Transverse colon (tissue), 4 donors: ENCODE results near the gene RGS6. TPM values are rescaled to one million over a fixed set of nuclear protein-coding genes. Genes with fewer than 3 reads are reported as not detected.

Experiments used
- DNase-seq: peaks from one replicate; pipeline ENCODE4 v3.0.0-alpha.2; 2019
- H3K27ac ChIP-seq, 4 donors: fragments of 200-600 bp; sonication (generic); 2 replicates each; pipeline ENCODE4 v1.5.1; 2016 to 2018; ENCODE audit warnings: inconsistent platforms in 4 of 4
- H3K27me3 ChIP-seq: fragments of 200-600 bp; sonication (generic); 2 replicates; pipeline ENCODE4 v1.5.1; 2017; ENCODE audit warnings: inconsistent platforms
- H3K36me3 ChIP-seq, 4 donors: fragments of 200-600 bp; sonication (generic); 2 replicates each; pipeline ENCODE4 v1.5.1; 2017 to 2019; ENCODE audit warnings: inconsistent platforms in 4 of 4
- H3K4me1 ChIP-seq, 4 donors: fragments of 200-600 bp; sonication (generic); 2 replicates each; pipeline ENCODE4 v1.5.1; 2017 to 2020; ENCODE audit warnings: inconsistent platforms in 4 of 4
- H3K4me3 ChIP-seq, 4 donors: fragments of 200-600 bp; sonication (generic); 1 replicate in 1 of 4; 2 replicates in 3 of 4; pipeline versions ENCODE4 v1.5.1 to v1.6.1; 2017 to 2019; ENCODE audit warnings: inconsistent platforms in 4 of 4
- H3K9me3 ChIP-seq, 2 donors: fragments of 200-600 bp; sonication (generic); 2 replicates each; pipeline ENCODE4 v1.5.1; 2017 to 2019; ENCODE audit warnings: inconsistent platforms in 2 of 2
- EP300 ChIP-seq: sonication (generic); formaldehyde crosslinking; IDR thresholded peaks from one replicate; pipeline ENCODE4 v1.6.1; 2017; ENCODE audit warnings: antibody characterized with exemption, low read depth
- POLR2A ChIP-seq: fragments of 450-650 bp; IDR thresholded peaks from one replicate; pipeline ENCODE4 v1.6.1; 2016; ENCODE audit warnings: antibody characterized with exemption, mild to moderate bottlenecking, moderate library complexity
- POLR2AphosphoS5 ChIP-seq, 3 donors: sonication (generic); formaldehyde crosslinking; IDR thresholded peaks; one replicate each; pipeline ENCODE4 v1.6.1; 2016; ENCODE audit warnings: antibody characterized with exemption in 3 of 3
- WGBS, 2 donors: methylation state at CpG; one replicate each; pipeline ENCODE4 v1.1.5; 2018; ENCODE audit warnings: low coverage in 1 of 2; 5-methylcytosine and 5-hydroxymethylcytosine counted together
- in situ Hi-C, 4 donors: fragments of 200-750 bp; cut with MboI; loops; one replicate each; pipeline versions ENCODE4 v1.15.0 to v1.15.1; 2017; ENCODE audit warnings: low sequenced_read_pairs in 3 of 4, low pct_ligation_motif_present in 1 of 4, low pct_unique_long_range_greater_than_20kb in 1 of 4
- intact Hi-C: fragments of 100-400 bp; cut with DNase I; formaldehyde crosslinking; loops from one replicate; pipeline ENCODE4 v1.15.1; 2023; ENCODE audit warnings: low total_unique reads
- total RNA-seq, 4 donors: library from RNA; depleted of rRNA; stranded (reverse); fragments of >200 nt; gene quantifications; one replicate each; pipeline ENCODE4 v1.1.0, GENCODE V29; 2016
- TF ChIP-seq, protein P1 (sequence below), 5 experiments: fragments of 200-600 bp in 3 of 5; fragments of 450-650 bp in 2 of 5; sonication (generic) in 3 of 5; IDR thresholded peaks; 1 replicate in 2 of 5; 2 replicates in 3 of 5; pipeline ENCODE4 v1.5.1; 2016 to 2017; ENCODE audit warnings: antibody characterized with exemption in 5 of 5, inconsistent platforms in 3 of 5, mild to moderate bottlenecking in 2 of 5, moderate library complexity in 1 of 5

RGS6 gene
- total RNA-seq, 4 donors from 2014 or later = 0.41 to 0.48 TPM; not detected in 2

DNA sequence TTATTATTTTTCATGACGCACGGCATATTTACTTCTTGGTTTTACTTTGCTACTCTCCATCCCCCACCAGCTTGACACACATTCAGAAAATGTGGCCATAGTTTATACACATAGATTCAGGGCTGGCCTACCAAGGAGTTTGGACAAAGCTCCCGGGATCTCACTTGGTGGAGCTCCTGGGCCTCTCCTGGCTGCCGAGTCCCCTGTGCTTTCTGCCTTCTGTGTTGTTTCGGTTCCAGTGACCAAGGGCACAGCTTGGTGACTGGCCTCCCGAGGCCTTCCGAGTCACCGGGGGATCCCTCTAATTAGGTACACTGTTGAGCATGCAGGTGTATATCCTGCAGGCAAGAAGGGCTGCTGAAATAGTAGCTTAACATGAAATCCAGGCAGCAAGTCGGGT, 63.5 kb downstream of the RGS6 start:
- no peaks in the 10 kb centered on the region for H3K4me1 ChIP-seq
- DNase-seq = no peak
- no peak overlapping the region for H3K27ac ChIP-seq
- H3K9me3 ChIP-seq = no peaks in the 10 kb centered on the region
- H3K36me3 ChIP-seq = no peaks in the 10 kb centered on the region
- TF ChIP-seq EP300 = no peak
- TF ChIP-seq, protein P1, sequence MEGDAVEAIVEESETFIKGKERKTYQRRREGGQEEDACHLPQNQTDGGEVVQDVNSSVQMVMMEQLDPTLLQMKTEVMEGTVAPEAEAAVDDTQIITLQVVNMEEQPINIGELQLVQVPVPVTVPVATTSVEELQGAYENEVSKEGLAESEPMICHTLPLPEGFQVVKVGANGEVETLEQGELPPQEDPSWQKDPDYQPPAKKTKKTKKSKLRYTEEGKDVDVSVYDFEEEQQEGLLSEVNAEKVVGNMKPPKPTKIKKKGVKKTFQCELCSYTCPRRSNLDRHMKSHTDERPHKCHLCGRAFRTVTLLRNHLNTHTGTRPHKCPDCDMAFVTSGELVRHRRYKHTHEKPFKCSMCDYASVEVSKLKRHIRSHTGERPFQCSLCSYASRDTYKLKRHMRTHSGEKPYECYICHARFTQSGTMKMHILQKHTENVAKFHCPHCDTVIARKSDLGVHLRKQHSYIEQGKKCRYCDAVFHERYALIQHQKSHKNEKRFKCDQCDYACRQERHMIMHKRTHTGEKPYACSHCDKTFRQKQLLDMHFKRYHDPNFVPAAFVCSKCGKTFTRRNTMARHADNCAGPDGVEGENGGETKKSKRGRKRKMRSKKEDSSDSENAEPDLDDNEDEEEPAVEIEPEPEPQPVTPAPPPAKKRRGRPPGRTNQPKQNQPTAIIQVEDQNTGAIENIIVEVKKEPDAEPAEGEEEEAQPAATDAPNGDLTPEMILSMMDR (IDR thresholded peaks at IDR 0.05) = no peak
- TF ChIP-seq POLR2AphosphoS5 (IDR thresholded peaks at IDR 0.05) = no peak
- TF ChIP-seq POLR2A = no peak
- H3K27me3 ChIP-seq = no peaks in the 10 kb centered on the region
- 90 to 91% methylated on average over 4 to 9 of the region's 9 CpGs for WGBS, 2 donors
- in situ Hi-C loops = no loop called here
- H3K4me3 ChIP-seq = no peak overlapping the region
- intact Hi-C loops = no loop called here

DNA sequence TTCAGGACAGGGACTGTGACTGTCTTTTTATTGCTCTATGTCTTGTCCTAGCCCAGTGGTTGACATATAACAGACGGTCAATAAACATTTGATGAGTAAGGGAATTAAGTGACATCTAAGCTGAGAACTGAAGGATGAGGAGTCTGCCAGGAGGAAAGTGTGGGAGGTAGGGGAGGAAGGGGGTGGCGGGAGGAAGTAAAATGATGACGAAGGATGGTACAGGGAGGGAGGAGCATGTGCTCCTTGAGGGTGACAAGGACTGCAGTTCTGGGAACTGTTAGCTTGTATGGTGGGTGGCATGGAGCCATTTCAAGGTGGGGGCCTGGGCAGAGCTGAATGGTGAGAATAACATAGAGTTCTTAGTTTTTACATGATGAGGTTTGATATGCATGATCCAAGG, 64.4 kb downstream of the RGS6 start:
- H3K36me3 ChIP-seq = no peaks in the 10 kb centered on the region
- WGBS, 2 donors = 53 to 90% methylated on average over 3 of the region's 3 CpGs
- in situ Hi-C loops = no loop called here
- H3K27me3 ChIP-seq = no peaks in the 10 kb centered on the region
- no peaks in the 10 kb centered on the region for H3K9me3 ChIP-seq
- intact Hi-C loops = no loop called here
- no peak for DNase-seq
- H3K4me1 ChIP-seq = no peaks in the 10 kb centered on the region
- H3K4me3 ChIP-seq = no peak overlapping the region
- H3K27ac ChIP-seq = no peak overlapping the region
- TF ChIP-seq, protein P1 (IDR thresholded peaks at IDR 0.05) = no peak
- TF ChIP-seq EP300 (no peak), POLR2AphosphoS5 (IDR thresholded peaks at IDR 0.05) (no peak), POLR2A (no peak)

- Histone ChIP-seq H3K4me1 (no peaks in the 10 kb centered on the region), H3K9me3 (no peaks in the 10 kb centered on the region), H3K4me3 (no peak overlapping the region), H3K36me3 (no peaks in the 10 kb centered on the region), H3K27ac (no peak overlapping the region), H3K27me3 (no peaks in the 10 kb centered on the region)
- in situ Hi-C loops (no loop called here), intact Hi-C loops (no loop called here)
- 78 to 87% methylated on average over 5 to 9 of the region's 9 CpGs for WGBS, 2 donors
- TF ChIP-seq, protein P1 (IDR thresholded peaks at IDR 0.05) = no peak
- TF ChIP-seq POLR2A = no peak
- no peak for TF ChIP-seq POLR2AphosphoS5 (IDR thresholded peaks at IDR 0.05)
- no peak for TF ChIP-seq EP300
- DNase-seq = no peak
Measured at GRCh38 chr14:72000907-72001306, 68.7 kb downstream of the RGS6 start.

GRCh38 chr14:72002731-72003130, 70.5 kb downstream of the RGS6 start:
- Histone ChIP-seq H3K36me3 (no peaks in the 10 kb centered on the region), H3K4me3 (no peak overlapping the region), H3K4me1 (no peaks in the 10 kb centered on the region), H3K9me3 (no peaks in the 10 kb centered on the region), H3K27ac (no peak overlapping the region), H3K27me3 (no peaks in the 10 kb centered on the region)
- intact Hi-C loops = no loop called here
- no peak for DNase-seq
- in situ Hi-C loops = no loop called here
- TF ChIP-seq EP300 = no peak
- TF ChIP-seq POLR2A = no peak
- no peak for TF ChIP-seq POLR2AphosphoS5 (IDR thresholded peaks at IDR 0.05)
- TF ChIP-seq, protein P1 (IDR thresholded peaks at IDR 0.05) = no peak
- WGBS, 2 donors = 69 to 84% methylated on average over 2 to 3 of the region's 3 CpGs
